Activated naive CD4-positive, alpha-beta T cell treated with anti-CD3 and anti-CD28 coated beads for 36 hours (primary cell): ENCODE results near the gene PACSIN2. TPM values are rescaled to one million over a fixed set of nuclear protein-coding genes. Genes with fewer than 3 reads are reported as not detected.

Experiments used
- CTCF ChIA-PET: fragments of 350-600 bp; sonication (Branson Sonifier 250); formaldehyde crosslinking; loops from one replicate; lab custom pipeline; 2021; ENCODE audit warnings: antibody characterized with exemption; lab: Charles Lee
- DNase-seq: peaks from one replicate; pipeline ENCODE4 v3.0.0-alpha.2; 2020
- H3K27ac Mint-ChIP-seq: one replicate; pipeline ENCODE4 v1.8.0; 2021; ENCODE audit warnings: mild to moderate bottlenecking, mixed read lengths
- H3K27me3 Mint-ChIP-seq: one replicate; pipeline ENCODE4 v1.8.0; 2021; ENCODE audit warnings: low read depth, mixed read lengths
- H3K36me3 Mint-ChIP-seq: one replicate; pipeline ENCODE4 v1.8.0; 2021; ENCODE audit warnings: low read depth, mixed read lengths
- H3K4me1 Mint-ChIP-seq: one replicate; pipeline ENCODE4 v1.8.0; 2021; ENCODE audit warnings: low read depth, mixed read lengths
- H3K4me3 Mint-ChIP-seq: one replicate; pipeline ENCODE4 v1.8.0; 2021; ENCODE audit warnings: mild to moderate bottlenecking, moderate library complexity, mixed read lengths
- H3K9me3 Mint-ChIP-seq: one replicate; pipeline ENCODE4 v1.8.0; 2021; ENCODE audit warnings: mixed read lengths
- intact Hi-C: fragments of 100-400 bp; cut with micrococcal nuclease; formaldehyde crosslinking; loops from one replicate; pipeline ENCODE4 v1.15.1; 2023
- total RNA-seq, 2 experiments: library from RNA; stranded (reverse); gene quantifications; one replicate each; pipeline ENCODE4 v1.2.3, GENCODE V29; 2021

PACSIN2 gene
- total RNA-seq, 2 experiments from 2014 or later: 31.2 to 32.9 TPM

GRCh38 chr22:42912059-42912458 lies 102.9 kb downstream of the PACSIN2 start:
- Mint-ChIP-seq H3K27me3 (no peaks in the 10 kb centered on the region), H3K36me3 (peaks cover 8% of the 10 kb centered on the region), H3K27ac (no peak overlapping the region), H3K4me3 (no peak overlapping the region), H3K4me1 (peaks cover 7% of the 10 kb centered on the region), H3K9me3 (no peaks in the 10 kb centered on the region)
- DNase-seq: no peak
- intact Hi-C loops: no loop called here
- CTCF ChIA-PET: no interaction called here

GRCh38 chr22:42910221-42910942 lies 104.6 kb downstream of the PACSIN2 start:
- Mint-ChIP-seq H3K4me3 (no peak overlapping the region), H3K36me3 (peaks cover 8% of the 10 kb centered on the region), H3K27ac (no peak overlapping the region), H3K9me3 (no peaks in the 10 kb centered on the region), H3K27me3 (no peaks in the 10 kb centered on the region), H3K4me1 (peaks cover 1% of the 10 kb centered on the region)
- no peak for DNase-seq
- CTCF ChIA-PET: no interaction called here
- intact Hi-C loops: no loop called here

- Mint-ChIP-seq H3K4me1 (no peaks in the 10 kb centered on the region), H3K4me3 (no peak overlapping the region), H3K27me3 (no peaks in the 10 kb centered on the region), H3K27ac (no peak overlapping the region), H3K9me3 (no peaks in the 10 kb centered on the region), H3K36me3 (peaks cover 8% of the 10 kb centered on the region)
- CTCF ChIA-PET: no interaction called here
- no peak for DNase-seq
- intact Hi-C loops: no loop called here
These were observed 105.4 kb downstream of the PACSIN2 start for GRCh38 chr22:42909363-42910058.

- CTCF ChIA-PET: no interaction called here
These were observed 106.6 kb downstream of the PACSIN2 start for GRCh38 chr22:42908374-42908746.

GRCh38 chr22:42907404-42908373 lies 107.3 kb downstream of the PACSIN2 start:
- H3K9me3 Mint-ChIP-seq: no peaks in the 10 kb centered on the region

More at GRCh38 chr22:42908374-42908746, 106.6 kb downstream of the PACSIN2 start:
- intact Hi-C loops: no loop called here
- Mint-ChIP-seq H3K9me3 (no peaks in the 10 kb centered on the region), H3K4me1 (no peaks in the 10 kb centered on the region), H3K27me3 (no peaks in the 10 kb centered on the region), H3K4me3 (no peak overlapping the region), H3K27ac (no peak overlapping the region), H3K36me3 (peaks cover 8% of the 10 kb centered on the region)
- no peak for DNase-seq

GRCh38 chr22:42906605-42907348 lies 108.2 kb downstream of the PACSIN2 start:
- intact Hi-C loops: no loop called here
- no peaks in the 10 kb centered on the region for H3K27me3 Mint-ChIP-seq
- H3K36me3 Mint-ChIP-seq: peaks cover 6% of the 10 kb centered on the region
- no peak for DNase-seq
- no peak overlapping the region for H3K27ac Mint-ChIP-seq
- no peaks in the 10 kb centered on the region for H3K4me1 Mint-ChIP-seq
- no peaks in the 10 kb centered on the region for H3K9me3 Mint-ChIP-seq
- no peak overlapping the region for H3K4me3 Mint-ChIP-seq
- CTCF ChIA-PET: no interaction called here

More at GRCh38 chr22:42907404-42908373, 107.3 kb downstream of the PACSIN2 start:
- DNase-seq: no peak
- intact Hi-C loops: no loop called here
- Mint-ChIP-seq H3K27ac (no peak overlapping the region), H3K27me3 (no peaks in the 10 kb centered on the region), H3K4me3 (no peak overlapping the region), H3K36me3 (peaks cover 8% of the 10 kb centered on the region), H3K4me1 (no peaks in the 10 kb centered on the region)
- CTCF ChIA-PET: no interaction called here

- H3K9me3 Mint-ChIP-seq: no peaks in the 10 kb centered on the region
- H3K4me3 Mint-ChIP-seq: no peak overlapping the region
- CTCF ChIA-PET: no interaction called here
- no peaks in the 10 kb centered on the region for H3K27me3 Mint-ChIP-seq
- intact Hi-C loops: no loop called here
- peaks cover 4% of the 10 kb centered on the region for H3K36me3 Mint-ChIP-seq
- no peak overlapping the region for H3K27ac Mint-ChIP-seq
- no peak for DNase-seq
- no peaks in the 10 kb centered on the region for H3K4me1 Mint-ChIP-seq
These were observed 109.2 kb downstream of the PACSIN2 start for GRCh38 chr22:42905702-42906183.

GRCh38 chr22:42905217-42905616 lies 109.7 kb downstream of the PACSIN2 start:
- H3K36me3 Mint-ChIP-seq: peaks cover 4% of the 10 kb centered on the region
- intact Hi-C loops: no loop called here
- no peaks in the 10 kb centered on the region for H3K4me1 Mint-ChIP-seq
- CTCF ChIA-PET: interaction anchor here (1.7 kb wide), 1 partner anchor 10 kb away, joined by 6 read pairs; no protein-coding TSS in a partner anchor
- DNase-seq: no peak
- H3K9me3 Mint-ChIP-seq: no peaks in the 10 kb centered on the region
- H3K27me3 Mint-ChIP-seq: no peaks in the 10 kb centered on the region
- no peak overlapping the region for H3K4me3 Mint-ChIP-seq
- no peak overlapping the region for H3K27ac Mint-ChIP-seq

- H3K4me3 Mint-ChIP-seq: no peak overlapping the region
- H3K27ac Mint-ChIP-seq: no peak overlapping the region
- no peaks in the 10 kb centered on the region for H3K27me3 Mint-ChIP-seq
- no peaks in the 10 kb centered on the region for H3K9me3 Mint-ChIP-seq
- CTCF ChIA-PET: interaction anchor here (1.3 to 1.7 kb wide), 2 partner anchors 9 to 13 kb away, joined by 3 to 6 read pairs; no protein-coding TSS in a partner anchor
- H3K4me1 Mint-ChIP-seq: no peaks in the 10 kb centered on the region
- DNase-seq: no peak
- intact Hi-C loops: no loop called here
- H3K36me3 Mint-ChIP-seq: no peaks in the 10 kb centered on the region
These were observed 110.9 kb downstream of the PACSIN2 start for GRCh38 chr22:42904050-42904449.

- Mint-ChIP-seq H3K9me3 (no peaks in the 10 kb centered on the region), H3K27ac (no peak overlapping the region), H3K4me3 (no peak overlapping the region), H3K36me3 (no peaks in the 10 kb centered on the region), H3K4me1 (no peaks in the 10 kb centered on the region), H3K27me3 (no peaks in the 10 kb centered on the region)
- peak; percentile 17 for DNase-seq
- intact Hi-C loops: no loop called here
- CTCF ChIA-PET: interaction anchor here (0.6 to 1.6 kb wide), 5 partner anchors 12 to 786 kb away, joined by 3 to 4 read pairs (median 3); no protein-coding TSS in a partner anchor
These were observed 112.0 kb downstream of the PACSIN2 start for GRCh38 chr22:42902875-42903510.
